ENCODE data around the gene IDH3G. TPM values are rescaled to one million over a fixed set of nuclear protein-coding genes. Genes with fewer than 3 reads are reported as not detected.
"Not testable (repeated sequence)": the region's sequence is repeated elsewhere in the genome, so short reads cannot be mapped to it uniquely, and the experiment has no call there.

Gene IDH3G
- total RNA-seq, 3 donors from 2014 or later: 75.4 to 91.5 (median 76.5) TPM

GRCh38 chrX:153763298-153763932 lies 30.8 kb downstream of the IDH3G start:
- peaks cover 0 to 3% of the 10 kb centered on the region in 2 donors for H3K9me3 ChIP-seq
- no peaks in the 10 kb centered on the region for H3K36me3 ChIP-seq
- H3K4me3 ChIP-seq: no peak overlapping the region
- no peak overlapping the region for H3K27ac ChIP-seq
- no peak for DNase-seq (ENCODE audit: low spot score in 2 of 2)
- H3K4me1 ChIP-seq: no peaks in the 10 kb centered on the region
- intact Hi-C loops (cut with DNase I; ENCODE audit: low total_unique reads): loop anchor here (5.0 kb wide), 1 partner anchor 189 kb away; no protein-coding TSS in a partner anchor
- peaks cover 0 to 24% of the 10 kb centered on the region in 2 donors for H3K27me3 ChIP-seq
- no peak for TF ChIP-seq CTCF (IDR thresholded peaks at IDR 0.05)
- no peak for TF ChIP-seq POLR2A (IDR thresholded peaks at IDR 0.05)
- no peak for TF ChIP-seq POLR2AphosphoS5 (IDR thresholded peaks at IDR 0.05)

GRCh38 chrX:153762626-153763173 lies 31.5 kb downstream of the IDH3G start:
- no peak overlapping the region for H3K4me3 ChIP-seq
- intact Hi-C loops (cut with DNase I; ENCODE audit: low total_unique reads): loop anchor here (5.0 kb wide), 1 partner anchor 190 kb away; no protein-coding TSS in a partner anchor
- H3K36me3 ChIP-seq: no peaks in the 10 kb centered on the region
- H3K4me1 ChIP-seq: no peaks in the 10 kb centered on the region
- no peak for DNase-seq (ENCODE audit: low spot score in 2 of 2)
- no peak for TF ChIP-seq POLR2A (IDR thresholded peaks at IDR 0.05)
- no peak for TF ChIP-seq POLR2AphosphoS5 (IDR thresholded peaks at IDR 0.05)
- no peak for TF ChIP-seq CTCF (IDR thresholded peaks at IDR 0.05)
- no peak overlapping the region for H3K27ac ChIP-seq
- peaks cover 0 to 18% of the 10 kb centered on the region in 2 donors for H3K27me3 ChIP-seq
- peaks cover 0 to 3% of the 10 kb centered on the region in 2 donors for H3K9me3 ChIP-seq

- Histone ChIP-seq H3K36me3 (no peaks in the 10 kb centered on the region), H3K27ac (no peak overlapping the region), H3K4me3 (no peak overlapping the region), H3K27me3 (peaks cover 0 to 18% of the 10 kb centered on the region in 2 donors), H3K4me1 (no peaks in the 10 kb centered on the region), H3K9me3 (peaks cover 0 to 4% of the 10 kb centered on the region in 2 donors)
- intact Hi-C loops (cut with DNase I; ENCODE audit: low total_unique reads): loop anchor here (5.0 kb wide), 1 partner anchor 190 kb away; no protein-coding TSS in a partner anchor
- no peak for TF ChIP-seq CTCF (IDR thresholded peaks at IDR 0.05)
- no peak for TF ChIP-seq POLR2A (IDR thresholded peaks at IDR 0.05)
- DNase-seq (ENCODE audit: low spot score in 2 of 2): no peak
Measured at GRCh38 chrX:153761863-153762262, 32.3 kb downstream of the IDH3G start.

GRCh38 chrX:153755136-153755535 lies 39.0 kb downstream of the IDH3G start:
- Histone ChIP-seq H3K27ac (no peak overlapping the region), H3K4me1 (no peaks in the 10 kb centered on the region), H3K9me3 (peaks cover 0 to 15% of the 10 kb centered on the region in 2 donors), H3K4me3 (no peak overlapping the region), H3K36me3 (no peaks in the 10 kb centered on the region), H3K27me3 (peaks cover 0 to 11% of the 10 kb centered on the region in 2 donors)
- TF ChIP-seq POLR2AphosphoS5 (IDR thresholded peaks at IDR 0.05): no peak
- no peak for TF ChIP-seq CTCF (IDR thresholded peaks at IDR 0.05)
- no peak for TF ChIP-seq POLR2A (IDR thresholded peaks at IDR 0.05)
- no peak for DNase-seq (ENCODE audit: low spot score in 2 of 2)
- intact Hi-C loops (cut with DNase I; ENCODE audit: low total_unique reads): no loop called here

GRCh38 chrX:153750127-153750774 lies 43.9 kb downstream of the IDH3G start:
- Histone ChIP-seq H3K9me3 (no peaks in the 10 kb centered on the region), H3K4me1 (no peaks in the 10 kb centered on the region), H3K27me3 (peaks cover 0 to 11% of the 10 kb centered on the region in 2 donors), H3K4me3 (no peak overlapping the region), H3K36me3 (no peaks in the 10 kb centered on the region), H3K27ac (no peak overlapping the region)
- intact Hi-C loops (cut with DNase I; ENCODE audit: low total_unique reads): no loop called here
- no peak for DNase-seq (ENCODE audit: low spot score in 2 of 2)
- no peak for TF ChIP-seq POLR2A (IDR thresholded peaks at IDR 0.05)
- TF ChIP-seq POLR2AphosphoS5 (IDR thresholded peaks at IDR 0.05): no peak
- no peak for TF ChIP-seq CTCF (IDR thresholded peaks at IDR 0.05)

- DNase-seq (ENCODE audit: low spot score in 2 of 2); H3K4me1 ChIP-seq; intact Hi-C loops (cut with DNase I; ENCODE audit: low total_unique reads); H3K27ac ChIP-seq; H3K36me3 ChIP-seq; H3K4me3 ChIP-seq; H3K9me3 ChIP-seq: not testable (repeated sequence)
- H3K27me3 ChIP-seq: peaks cover 0 to 15% of the 10 kb centered on the region in 2 donors
Measured at GRCh38 chrX:153749017-153749416, 45.2 kb downstream of the IDH3G start.

- H3K4me1 ChIP-seq; H3K36me3 ChIP-seq; H3K4me3 ChIP-seq; H3K27ac ChIP-seq; H3K9me3 ChIP-seq; DNase-seq (ENCODE audit: low spot score in 2 of 2); intact Hi-C loops (cut with DNase I; ENCODE audit: low total_unique reads): not testable (repeated sequence)
- H3K27me3 ChIP-seq: peaks cover 0 to 19% of the 10 kb centered on the region in 2 donors
Measured at GRCh38 chrX:153746991-153747390, 47.2 kb downstream of the IDH3G start.

Measured in breast epithelium (tissue), 4 donors.